GM21447 (cell line): Measurements from ENCODE around the gene CTTNBP2NL.

ENCODE experiments used
- ATAC-seq: cut with Tn5 transposase; IDR thresholded peaks from one replicate; pipeline ENCODE4 v1.9.1; 2021; ENCODE audit not compliant: unreplicated experiment

Gene CTTNBP2NL

GRCh38 chr1:112395821-112396652 is at the start of gene CTTNBP2NL:
Gene CTTNBP2NL, plus strand, starts transcription at chr1:112396214. Its CDS starts 19,952 bp downstream, at chr1:112416166.
- ATAC-seq: peak; percentile 68

- no peak for ATAC-seq
These were observed 49.1 kb upstream of the CTTNBP2NL start for GRCh38 chr1:112346801-112347350.

GRCh38 chr1:112356765-112357164 is 39.2 kb upstream of the CTTNBP2NL start:
- no peak for ATAC-seq

GRCh38 chr1:112357467-112357866 is 38.5 kb upstream of the CTTNBP2NL start:
- ATAC-seq: no peak

- ATAC-seq: no peak
These were observed 37.8 kb upstream of the CTTNBP2NL start for GRCh38 chr1:112358061-112358770.

- ATAC-seq: no peak
These were observed 37.1 kb upstream of the CTTNBP2NL start for GRCh38 chr1:112358798-112359408.

- ATAC-seq: no peak
These were observed 35.9 kb upstream of the CTTNBP2NL start for GRCh38 chr1:112359961-112360767.

- no peak for ATAC-seq
These were observed 32.4 kb upstream of the CTTNBP2NL start for GRCh38 chr1:112363636-112364035.

GRCh38 chr1:112368198-112368597 is 27.8 kb upstream of the CTTNBP2NL start:
- no peak for ATAC-seq

GRCh38 chr1:112369392-112370285 is 26.4 kb upstream of the CTTNBP2NL start:
- ATAC-seq: peak; percentile 93

GRCh38 chr1:112370996-112371395 is 25.0 kb upstream of the CTTNBP2NL start:
- no peak for ATAC-seq

GRCh38 chr1:112371775-112372174 is 24.2 kb upstream of the CTTNBP2NL start:
- ATAC-seq: no peak

- no peak for ATAC-seq
These were observed 22.2 kb upstream of the CTTNBP2NL start for GRCh38 chr1:112373806-112374205.

GRCh38 chr1:112375701-112376100 is 20.3 kb upstream of the CTTNBP2NL start:
- no peak for ATAC-seq

GRCh38 chr1:112380356-112380755 is 15.7 kb upstream of the CTTNBP2NL start:
- no peak for ATAC-seq

GRCh38 chr1:112381324-112382076 is 14.5 kb upstream of the CTTNBP2NL start:
- ATAC-seq: no peak

- no peak for ATAC-seq
These were observed 12.1 kb upstream of the CTTNBP2NL start for GRCh38 chr1:112383759-112384370.

- ATAC-seq: no peak
These were observed 9.8 kb upstream of the CTTNBP2NL start for GRCh38 chr1:112386024-112386723.
